Measurements from ENCODE around the gene ZNF165.
"Not testable (repeated sequence)": the region's sequence is repeated elsewhere in the genome, so short reads cannot be mapped to it uniquely, and the experiment has no call there.

Gene ZNF165

DNA sequence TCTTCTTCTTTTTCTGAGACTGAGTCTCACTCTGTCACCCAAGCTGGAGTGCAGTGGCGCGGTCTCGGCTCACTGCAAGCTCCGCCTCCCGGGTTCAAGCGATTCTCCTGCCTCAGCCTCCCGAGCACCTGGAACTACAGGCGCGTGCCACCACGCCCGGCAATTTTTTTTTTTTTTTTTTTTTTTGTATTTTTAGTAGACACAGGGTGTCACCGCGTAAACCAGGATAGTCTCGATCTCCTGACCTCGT, at the start of gene ZNF165:
Gene ZNF165, plus strand, starts transcription at position 188 of the 250 bp plus-strand sequence. CDS start 4,913 bp downstream, outside the sequence.
- not testable (repeated sequence) for DNase-seq; H3K36me3 ChIP-seq (replicated peaks; ENCODE audit: insufficient read depth, low read length); H3K4me1 ChIP-seq (ENCODE audit: low read length); H3F3A ChIP-seq (ENCODE audit: insufficient read depth, low read length); H4K20me1 ChIP-seq (ENCODE audit: insufficient read depth, low read length); H3K27me3 ChIP-seq (replicated peaks; ENCODE audit: insufficient read depth, low read length); H3K9me3 ChIP-seq (replicated peaks; ENCODE audit: insufficient read depth, low read length); H3K9me2 ChIP-seq (replicated peaks; ENCODE audit: insufficient read depth, low read length)
- Histone ChIP-seq H3K9ac (ENCODE audit: low read length) (peak within 1 kb of the TSS; percentile 89), H2AFZ (ENCODE audit: low read length) (peak within 1 kb of the TSS; percentile 91), H3K27ac (ENCODE audit: low read length) (peak within 1 kb of the TSS; percentile 82), H3K4me2 (ENCODE audit: low read depth, low read length) (peak within 1 kb of the TSS; percentile 90), H3K79me2 (ENCODE audit: low read length) (peaks cover 16% of the 10 kb centered on the region), H3K4me3 (ENCODE audit: low read length) (peak within 1 kb of the TSS; percentile 95)

- Histone ChIP-seq H3K79me2 (ENCODE audit: low read length) (no peaks in the 10 kb centered on the region), H3K4me1 (ENCODE audit: low read length) (no peaks in the 10 kb centered on the region), H3K9me3 (replicated peaks; ENCODE audit: insufficient read depth, low read length) (no peaks in the 10 kb centered on the region), H3K9me2 (replicated peaks; ENCODE audit: insufficient read depth, low read length) (no peaks in the 10 kb centered on the region), H3K4me3 (ENCODE audit: low read length) (no peak overlapping the region), H4K20me1 (ENCODE audit: insufficient read depth, low read length) (no peaks in the 10 kb centered on the region), H3K27ac (ENCODE audit: low read length) (no peak overlapping the region), H3K9ac (ENCODE audit: low read length) (no peak overlapping the region), H3K27me3 (replicated peaks; ENCODE audit: insufficient read depth, low read length) (no peaks in the 10 kb centered on the region), H3K4me2 (ENCODE audit: low read depth, low read length) (no peak overlapping the region), H2AFZ (ENCODE audit: low read length) (no peak overlapping the region), H3F3A (ENCODE audit: insufficient read depth, low read length) (no peaks in the 10 kb centered on the region), H3K36me3 (replicated peaks; ENCODE audit: insufficient read depth, low read length) (no peaks in the 10 kb centered on the region)
- no peak for DNase-seq
- TF ChIP-seq, protein P1, sequence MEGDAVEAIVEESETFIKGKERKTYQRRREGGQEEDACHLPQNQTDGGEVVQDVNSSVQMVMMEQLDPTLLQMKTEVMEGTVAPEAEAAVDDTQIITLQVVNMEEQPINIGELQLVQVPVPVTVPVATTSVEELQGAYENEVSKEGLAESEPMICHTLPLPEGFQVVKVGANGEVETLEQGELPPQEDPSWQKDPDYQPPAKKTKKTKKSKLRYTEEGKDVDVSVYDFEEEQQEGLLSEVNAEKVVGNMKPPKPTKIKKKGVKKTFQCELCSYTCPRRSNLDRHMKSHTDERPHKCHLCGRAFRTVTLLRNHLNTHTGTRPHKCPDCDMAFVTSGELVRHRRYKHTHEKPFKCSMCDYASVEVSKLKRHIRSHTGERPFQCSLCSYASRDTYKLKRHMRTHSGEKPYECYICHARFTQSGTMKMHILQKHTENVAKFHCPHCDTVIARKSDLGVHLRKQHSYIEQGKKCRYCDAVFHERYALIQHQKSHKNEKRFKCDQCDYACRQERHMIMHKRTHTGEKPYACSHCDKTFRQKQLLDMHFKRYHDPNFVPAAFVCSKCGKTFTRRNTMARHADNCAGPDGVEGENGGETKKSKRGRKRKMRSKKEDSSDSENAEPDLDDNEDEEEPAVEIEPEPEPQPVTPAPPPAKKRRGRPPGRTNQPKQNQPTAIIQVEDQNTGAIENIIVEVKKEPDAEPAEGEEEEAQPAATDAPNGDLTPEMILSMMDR (IDR thresholded peaks at IDR 0.05; ENCODE audit: low read length), result no peak
- TF ChIP-seq EZH2 (optimal IDR thresholded peaks at IDR 0.05; ENCODE audit: low read depth, low read length), result no peak
- TF ChIP-seq EZH2phosphoT487 (IDR thresholded peaks at IDR 0.05; ENCODE audit: low read length), result no peak
These were observed 26.8 kb upstream of the ZNF165 start for GRCh38 chr6:28053584-28053983.

DNA sequence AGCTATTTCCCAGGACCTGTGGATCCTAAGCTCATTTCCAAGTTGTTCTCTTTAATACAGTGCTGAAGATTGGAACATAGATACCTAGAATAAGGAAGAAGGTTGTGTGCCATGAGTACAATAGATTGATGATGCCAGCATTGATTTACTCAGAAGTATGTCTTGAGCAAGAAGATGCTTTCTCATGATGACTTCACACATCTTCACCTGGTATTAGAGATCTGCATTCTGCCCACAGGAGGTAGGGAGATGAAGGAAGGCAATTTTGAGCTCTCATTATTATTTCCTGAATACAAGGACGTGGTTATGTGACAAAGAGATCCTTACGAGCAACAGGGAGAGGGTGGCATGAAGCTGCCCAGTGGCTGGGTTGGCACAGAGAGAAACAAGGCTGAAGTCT, 20.0 kb upstream of the ZNF165 start:
- H2AFZ ChIP-seq (ENCODE audit: low read length), result no peak overlapping the region
- no peaks in the 10 kb centered on the region for H3K4me1 ChIP-seq (ENCODE audit: low read length)
- H3K4me3 ChIP-seq (ENCODE audit: low read length), result no peak overlapping the region
- H3K9me3 ChIP-seq (replicated peaks; ENCODE audit: insufficient read depth, low read length), result no peaks in the 10 kb centered on the region
- no peak overlapping the region for H3K9ac ChIP-seq (ENCODE audit: low read length)
- no peak for DNase-seq
- no peaks in the 10 kb centered on the region for H3K79me2 ChIP-seq (ENCODE audit: low read length)
- no peaks in the 10 kb centered on the region for H3K9me2 ChIP-seq (replicated peaks; ENCODE audit: insufficient read depth, low read length)
- H3F3A ChIP-seq (ENCODE audit: insufficient read depth, low read length), result no peaks in the 10 kb centered on the region
- no peaks in the 10 kb centered on the region for H3K27me3 ChIP-seq (replicated peaks; ENCODE audit: insufficient read depth, low read length)
- no peak overlapping the region for H3K4me2 ChIP-seq (ENCODE audit: low read depth, low read length)
- no peaks in the 10 kb centered on the region for H4K20me1 ChIP-seq (ENCODE audit: insufficient read depth, low read length)
- no peak overlapping the region for H3K27ac ChIP-seq (ENCODE audit: low read length)
- TF ChIP-seq EZH2 (optimal IDR thresholded peaks at IDR 0.05; ENCODE audit: low read depth, low read length), result no peak
- no peak for TF ChIP-seq EZH2phosphoT487 (IDR thresholded peaks at IDR 0.05; ENCODE audit: low read length)
- TF ChIP-seq, protein P1 (IDR thresholded peaks at IDR 0.05; ENCODE audit: low read length), result no peak
- no peaks in the 10 kb centered on the region for H3K36me3 ChIP-seq (replicated peaks; ENCODE audit: insufficient read depth, low read length)

GRCh38 chr6:28064272-28064671, 16.1 kb upstream of the ZNF165 start:
- H3K27ac ChIP-seq (ENCODE audit: low read length), result no peak overlapping the region
- H3K4me2 ChIP-seq (ENCODE audit: low read depth, low read length), result no peak overlapping the region
- H3K27me3 ChIP-seq (replicated peaks; ENCODE audit: insufficient read depth, low read length), result no peaks in the 10 kb centered on the region
- H2AFZ ChIP-seq (ENCODE audit: low read length), result no peak overlapping the region
- no peak overlapping the region for H3K9ac ChIP-seq (ENCODE audit: low read length)
- no peaks in the 10 kb centered on the region for H3K4me1 ChIP-seq (ENCODE audit: low read length)
- no peaks in the 10 kb centered on the region for H3K9me2 ChIP-seq (replicated peaks; ENCODE audit: insufficient read depth, low read length)
- DNase-seq, result no peak
- H3K4me3 ChIP-seq (ENCODE audit: low read length), result no peak overlapping the region
- H3K36me3 ChIP-seq (replicated peaks; ENCODE audit: insufficient read depth, low read length), result no peaks in the 10 kb centered on the region
- no peak for TF ChIP-seq EZH2 (optimal IDR thresholded peaks at IDR 0.05; ENCODE audit: low read depth, low read length)
- no peaks in the 10 kb centered on the region for H3K9me3 ChIP-seq (replicated peaks; ENCODE audit: insufficient read depth, low read length)
- H4K20me1 ChIP-seq (ENCODE audit: insufficient read depth, low read length), result no peaks in the 10 kb centered on the region
- H3K79me2 ChIP-seq (ENCODE audit: low read length), result no peaks in the 10 kb centered on the region
- H3F3A ChIP-seq (ENCODE audit: insufficient read depth, low read length), result no peaks in the 10 kb centered on the region

All from MM.1S (cell line).